Liver (tissue), 9 donors: Measurements from ENCODE around the gene C17orf58. TPM values are rescaled to one million over a fixed set of nuclear protein-coding genes. Genes with fewer than 3 reads are reported as not detected.

Experiments
- DNase-seq: peaks from one replicate; pipeline ENCODE4 v3.0.0-alpha.2; 2017; ENCODE audit warnings: low spot score
- H3K27ac ChIP-seq, 2 donors: one replicate each; pipeline ENCODE4 v1.7.0; 2013; ENCODE audit warnings: inconsistent platforms in 2 of 2, low read length in 2 of 2, control low read depth in 1 of 2, low read depth in 1 of 2, mild to moderate bottlenecking in 1 of 2
- H3K27me3 ChIP-seq, 4 donors: one replicate each; pipeline versions ENCODE4 v1.6.1 to v1.7.0; 2013; ENCODE audit warnings: low read length in 3 of 4, inconsistent platforms in 1 of 4, mild to moderate bottlenecking in 1 of 4, moderate library complexity in 1 of 4; ENCODE audit not compliant: control insufficient read depth in 4 of 4, insufficient read depth in 4 of 4
- H3K36me3 ChIP-seq, 4 donors: one replicate each; pipeline versions ENCODE4 v1.6.1 to v1.7.0; 2013; ENCODE audit warnings: low read length in 3 of 4, mild to moderate bottlenecking in 3 of 4, low read depth in 1 of 4, moderate library complexity in 1 of 4; ENCODE audit not compliant: control insufficient read depth in 4 of 4, insufficient read depth in 3 of 4
- H3K4me1 ChIP-seq, 4 donors: one replicate each; pipeline versions ENCODE4 v1.6.1 to v1.7.0; 2013; ENCODE audit warnings: low read length in 3 of 4, mild to moderate bottlenecking in 3 of 4, moderate library complexity in 1 of 4; ENCODE audit not compliant: control insufficient read depth in 4 of 4, insufficient read depth in 4 of 4
- H3K4me3 ChIP-seq, 3 donors: one replicate each; pipeline versions ENCODE4 v1.6.1 to v1.7.0; 2013; ENCODE audit warnings: low read length in 3 of 3, control low read depth in 1 of 3, low read depth in 1 of 3, mild to moderate bottlenecking in 1 of 3
- H3K9ac ChIP-seq, 2 donors: one replicate each; pipeline ENCODE4 v1.7.0; 2013; ENCODE audit warnings: low read length in 2 of 2, mild to moderate bottlenecking in 2 of 2, moderate library complexity in 2 of 2, control low read depth in 1 of 2, low read depth in 1 of 2
- H3K9me3 ChIP-seq, 4 donors: one replicate each; pipeline versions ENCODE4 v1.6.1 to v1.7.0; 2013; ENCODE audit warnings: low read length in 3 of 4; ENCODE audit not compliant: control insufficient read depth in 4 of 4
- ATF3 ChIP-seq: IDR thresholded peaks from 2 replicates; pipeline ENCODE4 v1.6.1; 2016; ENCODE audit warnings: antibody characterized with exemption
- CTCF ChIP-seq: fragments of 150-350 bp; IDR thresholded peaks from 2 replicates; pipeline ENCODE4 v1.5.1; 2017; ENCODE audit warnings: improper control_type of control experiment, low read depth, low read length; ENCODE audit not compliant: missing input control
- EGR1 ChIP-seq, 2 donors: IDR thresholded peaks; 2 replicates each; pipeline ENCODE4 v1.6.1; 2016 to 2018; ENCODE audit warnings: antibody characterized with exemption in 2 of 2, low read depth in 2 of 2
- FOXA1 ChIP-seq: IDR thresholded peaks from 2 replicates; pipeline ENCODE4 v1.6.1; 2016; ENCODE audit warnings: antibody characterized with exemption
- FOXA2 ChIP-seq: IDR thresholded peaks from 2 replicates; pipeline ENCODE4 v1.6.1; 2016; ENCODE audit warnings: antibody characterized with exemption
- GABPA ChIP-seq, 2 donors: IDR thresholded peaks in 1 of 2; conservative IDR thresholded peaks in 1 of 2; 2 replicates each; pipeline ENCODE4 v1.6.1; 2016; ENCODE audit warnings: antibody characterized with exemption in 2 of 2, mild to moderate bottlenecking in 1 of 2, moderate library complexity in 1 of 2
- HNF4A ChIP-seq, 2 donors: conservative IDR thresholded peaks; 2 replicates each; pipeline ENCODE4 v1.6.1; 2016; ENCODE audit warnings: antibody characterized with exemption in 2 of 2, mild to moderate bottlenecking in 2 of 2
- HNF4G ChIP-seq: IDR thresholded peaks from 2 replicates; pipeline ENCODE4 v1.6.1; 2016; ENCODE audit warnings: antibody characterized with exemption
- JUND ChIP-seq, 2 donors: IDR thresholded peaks; 2 replicates each; pipeline ENCODE4 v1.6.1; 2016; ENCODE audit warnings: antibody characterized with exemption in 2 of 2
- MAX ChIP-seq: IDR thresholded peaks from 2 replicates; pipeline ENCODE4 v1.6.1; 2016; ENCODE audit warnings: antibody characterized with exemption
- NR2F2 ChIP-seq: IDR thresholded peaks from 2 replicates; pipeline ENCODE4 v1.6.1; 2016; ENCODE audit warnings: antibody characterized with exemption
- RAD21 ChIP-seq, 2 donors: IDR thresholded peaks; 2 replicates each; pipeline ENCODE4 v1.6.1; 2016; ENCODE audit warnings: antibody characterized with exemption in 2 of 2, mild to moderate bottlenecking in 2 of 2
- REST ChIP-seq: IDR thresholded peaks from 2 replicates; pipeline ENCODE4 v1.6.1; 2016; ENCODE audit warnings: antibody characterized with exemption, mild to moderate bottlenecking
- RXRA ChIP-seq, 2 donors: IDR thresholded peaks; 2 replicates each; pipeline ENCODE4 v1.6.1; 2017 to 2018; ENCODE audit warnings: antibody characterized with exemption in 2 of 2, mild to moderate bottlenecking in 1 of 2
- SP1 ChIP-seq: IDR thresholded peaks from 2 replicates; pipeline ENCODE4 v1.6.1; 2018; ENCODE audit warnings: antibody characterized with exemption, mild to moderate bottlenecking
- TAF1 ChIP-seq: conservative IDR thresholded peaks from 2 replicates; pipeline ENCODE4 v1.6.1; 2016; ENCODE audit warnings: antibody characterized with exemption, mild to moderate bottlenecking
- YY1 ChIP-seq: IDR thresholded peaks from 2 replicates; pipeline ENCODE4 v1.6.1; 2016; ENCODE audit warnings: antibody characterized with exemption, mild to moderate bottlenecking
- ZBTB33 ChIP-seq: IDR thresholded peaks from 2 replicates; pipeline ENCODE4 v1.6.1; 2016; ENCODE audit warnings: antibody characterized with exemption
- WGBS: extraction: QIAGEN DNeasy Blood & Tissue Kit; methylation state at CpG from one replicate; pipeline ENCODE4 v1.1.7; 2013; 5-methylcytosine and 5-hydroxymethylcytosine counted together
- polyA plus RNA-seq, 2 donors: library from polyadenylated mRNA; stranded (reverse) in 1 of 2; unstranded in 1 of 2; fragments of 200-250 nt in 1 of 2; fragments of >200 nt in 1 of 2; fragmentation: Nextera tagmentation in 1 of 2; extraction: Ambion mirVana in 1 of 2; gene quantifications; one replicate each; pipeline versions ENCODE4 v1.2.1 to v1.2.3, GENCODE V29; 2013 to 2015
- total RNA-seq, 2 donors: library from RNA; depleted of rRNA; stranded (reverse); fragments of >200 nt; gene quantifications; one replicate each; pipeline ENCODE4 v1.2.3, GENCODE V29; 2014
- donor health status: healthy.
- donor health status: healthy.
- donor health status: healthy.
- donor health status: healthy.
- donor health status: healthy.

The C17orf58 gene
- total and polyA plus RNA-seq, 4 donors: 6.4 to 13.4 (median 9.8) TPM

- TF ChIP-seq REST: no peak
- no peak for TF ChIP-seq RXRA (IDR thresholded peaks at IDR 0.05)
- no peak for TF ChIP-seq HNF4G
- no peak for TF ChIP-seq TAF1
- TF ChIP-seq FOXA1: no peak
Measured at GRCh38 chr17:67995570-67996263, 552 bp downstream of the C17orf58 start (continued).

GRCh38 chr17:67994817-67995569 lies 1.3 kb downstream of the C17orf58 start:
- DNase-seq: no peak
- no peaks in the 10 kb centered on the region for H3K9me3 ChIP-seq
- peak overlapping the region; percentile 78 to 79 for H3K27ac ChIP-seq
- WGBS: 12% methylated on average over 9 of the region's 9 CpGs
- TF ChIP-seq MAX (peak; percentile 44), RAD21 (IDR thresholded peaks at IDR 0.05) (no peak), CTCF (no peak), FOXA1 (no peak), GABPA (IDR thresholded peaks at IDR 0.05 in 1 of 2, conservative IDR thresholded peaks at IDR 0.05 in 1 of 2) (no peak), YY1 (peak; percentile 37), NR2F2 (no peak), HNF4A (conservative IDR thresholded peaks at IDR 0.05) (peak; percentile 5 to 32), HNF4G (no peak), REST (no peak), JUND (IDR thresholded peaks at IDR 0.05) (peak; percentile 63 to 74), SP1 (peak; percentile 48), ATF3 (peak; percentile 34), TAF1 (no peak), RXRA (IDR thresholded peaks at IDR 0.05) (peak; percentile 25 to 55), EGR1 (IDR thresholded peaks at IDR 0.05; ENCODE audit: low read depth in 2 of 2) (no peak), ZBTB33 (peak; percentile 46), FOXA2 (no peak)
- peak overlapping the region in 1 of 2 donors; percentile 56 for H3K9ac ChIP-seq
- peak overlapping the region; percentile 61 to 68 (median 66) for H3K4me3 ChIP-seq
- no peaks in the 10 kb centered on the region for H3K27me3 ChIP-seq
- peaks cover 4 to 28% (median 18%) of the 10 kb centered on the region in 4 donors for H3K4me1 ChIP-seq
- H3K36me3 ChIP-seq: no peaks in the 10 kb centered on the region
